NCI-H345 treated with DMSO at 0.1 percent for 48 hours (cell line): ENCODE results near the gene RBM15.

Experiments used
- DNase-seq: peaks from one replicate; lab custom pipeline; 2025; ENCODE audit not compliant: unreplicated experiment; lab: John Stamatoyannopoulos, UW

Gene RBM15

GRCh38 chr1:110338886-110339406, at the start of gene RBM15:
Gene RBM15, plus strand, starts transcription at chr1:110339377. Its CDS starts 29 bp downstream, at chr1:110339406.
- peak; percentile 100 for DNase-seq

- no peak for DNase-seq
Observed at GRCh38 chr1:110291241-110292030, 47.7 kb upstream of the RBM15 start.

GRCh38 chr1:110292031-110292741, 47.0 kb upstream of the RBM15 start:
- DNase-seq = no peak

GRCh38 chr1:110293601-110294104, 45.5 kb upstream of the RBM15 start:
- peak; percentile 16 for DNase-seq

- DNase-seq = no peak
Observed at GRCh38 chr1:110294308-110294707, 44.9 kb upstream of the RBM15 start.

- no peak for DNase-seq
Observed at GRCh38 chr1:110298991-110299390, 40.2 kb upstream of the RBM15 start.

- DNase-seq = no peak
Observed at GRCh38 chr1:110300412-110301085, 38.6 kb upstream of the RBM15 start.

GRCh38 chr1:110302836-110303235, 36.3 kb upstream of the RBM15 start:
- DNase-seq = no peak

- DNase-seq = no peak
Observed at GRCh38 chr1:110305900-110306420, 33.2 kb upstream of the RBM15 start.

GRCh38 chr1:110307239-110307974, 31.8 kb upstream of the RBM15 start:
- DNase-seq = no peak

GRCh38 chr1:110308247-110308646, 30.9 kb upstream of the RBM15 start:
- DNase-seq = no peak

GRCh38 chr1:110309139-110309538, 30.0 kb upstream of the RBM15 start:
- DNase-seq = no peak

GRCh38 chr1:110309767-110310166, 29.4 kb upstream of the RBM15 start:
- no peak for DNase-seq

- no peak for DNase-seq
Observed at GRCh38 chr1:110310300-110310699, 28.9 kb upstream of the RBM15 start.

- DNase-seq = peak; percentile 53
Observed at GRCh38 chr1:110312188-110313121, 26.7 kb upstream of the RBM15 start.

GRCh38 chr1:110316735-110317134, 22.4 kb upstream of the RBM15 start:
- DNase-seq = no peak

- DNase-seq = no peak
Observed at GRCh38 chr1:110318046-110318445, 21.1 kb upstream of the RBM15 start.

GRCh38 chr1:110319332-110320167, 19.6 kb upstream of the RBM15 start:
- no peak for DNase-seq

GRCh38 chr1:110320168-110320518, 19.0 kb upstream of the RBM15 start:
- DNase-seq = no peak
